NCI-H2081 treated with DMSO at 0.1 percent for 48 hours (cell line): ENCODE results near the gene OR6Y1.

Experiments
- DNase-seq: peaks from one replicate; lab custom pipeline; 2025; lab: John Stamatoyannopoulos, UW

The OR6Y1 gene, protein sequence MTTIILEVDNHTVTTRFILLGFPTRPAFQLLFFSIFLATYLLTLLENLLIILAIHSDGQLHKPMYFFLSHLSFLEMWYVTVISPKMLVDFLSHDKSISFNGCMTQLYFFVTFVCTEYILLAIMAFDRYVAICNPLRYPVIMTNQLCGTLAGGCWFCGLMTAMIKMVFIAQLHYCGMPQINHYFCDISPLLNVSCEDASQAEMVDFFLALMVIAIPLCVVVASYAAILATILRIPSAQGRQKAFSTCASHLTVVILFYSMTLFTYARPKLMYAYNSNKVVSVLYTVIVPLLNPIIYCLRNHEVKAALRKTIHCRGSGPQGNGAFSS

DNA sequence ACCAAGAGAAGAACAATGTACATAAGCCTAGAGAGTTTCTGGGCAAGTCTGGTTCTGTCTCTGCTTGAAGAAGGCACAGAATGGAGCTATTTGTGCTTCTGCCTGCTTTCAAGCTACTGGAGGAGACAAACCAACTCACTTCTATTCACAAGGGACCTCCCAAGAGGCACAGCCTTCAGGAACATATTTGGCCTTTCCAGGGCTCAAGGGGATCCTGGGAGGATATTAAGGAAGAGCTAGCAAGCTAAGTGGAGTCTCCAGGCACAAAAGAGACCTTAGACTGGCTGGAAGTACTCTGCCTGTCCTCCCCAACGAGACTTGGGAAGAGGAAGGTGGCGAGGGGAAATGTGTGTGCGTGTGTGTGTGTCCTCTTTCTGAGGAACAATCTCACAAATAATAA lies at the start of gene OR6Y1:
Gene OR6Y1 (minus strand): TSS at position 54 of the 400 bp plus-strand sequence. CDS start 6,300 bp downstream, outside the sequence.
- DNase-seq = no peak

DNA sequence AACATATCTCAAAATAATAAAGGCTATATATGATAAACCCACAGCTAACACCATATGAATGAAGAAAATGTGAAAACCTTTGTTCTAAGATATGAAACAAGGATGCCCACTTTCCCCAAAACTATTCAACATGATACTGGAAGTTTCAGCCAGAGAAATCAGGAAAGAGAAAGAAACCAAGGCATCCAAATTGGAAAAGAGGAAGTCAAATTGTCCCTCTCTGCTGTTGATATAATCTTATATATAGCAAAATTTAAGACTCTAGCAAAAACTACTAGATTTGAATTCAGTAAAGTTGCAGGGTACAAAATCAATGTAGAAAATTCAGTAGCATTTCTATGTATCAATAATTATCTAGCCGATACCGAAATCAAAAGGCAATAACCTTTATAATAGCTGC lies 46.5 kb upstream of the OR6Y1 start:
- no peak for DNase-seq

DNA sequence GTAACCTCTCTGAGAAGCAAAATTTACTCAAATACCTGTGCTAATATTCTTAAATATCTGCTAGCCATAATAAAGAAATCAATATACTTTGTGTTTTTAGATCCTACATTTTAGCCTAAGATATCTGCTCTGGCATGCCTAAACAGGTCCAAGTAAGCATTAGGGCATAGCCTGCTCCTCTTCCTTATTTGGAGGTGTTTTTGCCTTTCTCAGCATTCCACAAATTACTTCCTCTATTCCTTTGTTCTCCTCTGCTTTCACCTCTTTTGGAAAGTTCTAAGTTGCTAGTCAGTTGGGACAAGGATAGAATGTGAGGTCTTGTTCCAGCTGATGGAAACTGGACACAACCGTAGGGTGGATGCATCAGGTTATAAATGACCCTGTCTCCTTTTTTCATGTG lies 32.7 kb upstream of the OR6Y1 start:
- no peak for DNase-seq

DNA sequence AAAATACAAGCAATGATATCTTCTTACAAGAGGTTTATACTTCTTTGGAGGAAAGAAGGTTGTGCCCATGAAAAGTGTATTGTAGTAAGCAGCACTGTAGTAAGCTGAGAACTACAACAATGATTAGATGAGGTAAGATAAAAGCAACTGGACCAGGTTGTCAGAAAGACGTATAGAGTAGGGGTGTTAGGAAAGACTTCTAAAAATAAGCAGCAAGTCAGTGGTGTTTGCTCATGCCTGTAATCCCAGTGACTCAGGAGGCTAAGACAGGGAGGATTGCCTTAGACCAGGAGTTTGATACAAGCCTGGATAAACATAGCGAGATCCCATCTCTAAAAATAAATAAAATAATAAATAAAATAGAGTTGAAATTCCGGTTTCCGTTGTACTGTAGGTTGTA lies 29.8 kb upstream of the OR6Y1 start:
- DNase-seq = no peak

DNA sequence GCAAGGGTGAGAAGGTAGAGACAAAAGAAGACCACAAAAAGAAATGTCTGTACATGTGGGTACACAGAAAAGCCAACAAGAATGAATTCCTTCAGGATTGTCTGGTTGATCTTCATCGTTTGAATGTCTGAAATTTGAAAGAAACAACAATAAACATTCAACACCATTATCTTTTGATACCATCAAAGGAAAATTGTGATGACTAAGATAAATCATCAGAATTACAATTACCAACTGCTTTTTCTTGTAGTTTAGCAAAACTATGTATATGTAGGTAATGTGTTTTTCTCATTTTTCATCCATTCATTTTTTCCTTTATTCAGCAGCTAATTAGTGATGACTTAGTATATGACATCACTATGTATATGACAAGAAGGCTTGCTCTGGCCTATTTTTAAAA lies 25.5 kb upstream of the OR6Y1 start, which contains the start of gene OR10X1:
Gene OR10X1 (minus strand): TSS at position 167 of the 400 bp plus-strand sequence. CDS start 0 bp downstream, at position 167.
- DNase-seq = no peak

DNA sequence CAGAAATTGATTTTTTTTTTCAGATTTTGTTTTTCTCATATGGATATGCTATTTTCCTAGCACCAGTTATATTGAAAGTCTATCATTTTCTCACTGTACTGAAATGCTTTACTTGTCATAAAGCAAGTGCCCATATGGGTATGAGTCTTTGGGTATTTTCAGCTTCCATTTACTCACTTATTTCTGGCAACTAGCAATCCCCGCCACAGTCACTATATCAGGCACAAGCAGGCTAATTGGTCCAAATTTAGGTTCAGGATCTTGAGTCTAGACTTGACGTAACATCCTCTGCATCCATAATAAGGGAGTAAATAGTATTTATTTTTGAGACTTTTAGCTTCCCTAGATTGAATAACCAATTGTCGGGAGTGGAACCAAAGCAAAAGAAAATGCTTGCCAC lies 23.4 kb upstream of the OR6Y1 start:
- no peak for DNase-seq

DNA sequence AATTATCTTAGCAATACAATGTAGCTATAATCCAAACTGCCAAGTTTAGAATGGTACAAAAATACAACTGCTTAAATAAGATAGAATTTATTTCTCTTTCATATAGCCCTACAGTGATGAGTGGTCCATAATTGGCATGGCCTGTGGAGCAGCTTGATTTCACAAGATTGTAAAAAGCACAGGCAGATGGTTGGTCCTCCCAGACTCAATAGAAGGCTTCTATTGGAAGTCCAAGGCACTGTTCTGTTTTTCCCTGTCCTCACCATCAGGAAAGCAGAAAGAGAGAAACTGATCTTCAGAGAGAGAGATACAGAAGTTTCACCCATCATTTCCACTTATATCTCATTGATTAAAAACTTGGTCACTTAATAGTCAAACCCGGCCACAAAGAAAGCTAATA lies 18.0 kb upstream of the OR6Y1 start:
- DNase-seq = no peak

DNA sequence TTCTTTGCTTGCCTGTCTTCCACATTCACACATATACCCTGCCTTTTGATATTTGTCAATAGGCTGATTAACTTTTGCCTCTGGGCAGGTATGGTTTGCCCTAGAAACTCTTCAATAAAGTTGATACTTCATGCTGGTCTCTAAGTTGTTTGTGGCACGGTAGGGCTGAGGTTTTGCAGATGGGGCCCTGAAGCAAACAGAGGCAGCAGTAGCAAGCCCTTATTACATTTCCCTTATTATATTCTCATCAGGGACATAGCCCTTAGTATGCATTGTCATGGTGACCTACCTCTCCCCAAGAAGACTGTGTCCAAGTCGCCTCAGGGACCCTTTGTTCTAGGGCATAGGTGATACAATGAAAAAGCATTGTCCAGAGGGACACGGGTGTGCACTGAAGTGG lies 16.3 kb upstream of the OR6Y1 start, which contains the start of gene OR6P1:
Gene OR6P1 (minus strand): TSS at position 101 of the 400 bp plus-strand sequence. CDS start 6,976 bp downstream, outside the sequence.
- no peak for DNase-seq

DNA sequence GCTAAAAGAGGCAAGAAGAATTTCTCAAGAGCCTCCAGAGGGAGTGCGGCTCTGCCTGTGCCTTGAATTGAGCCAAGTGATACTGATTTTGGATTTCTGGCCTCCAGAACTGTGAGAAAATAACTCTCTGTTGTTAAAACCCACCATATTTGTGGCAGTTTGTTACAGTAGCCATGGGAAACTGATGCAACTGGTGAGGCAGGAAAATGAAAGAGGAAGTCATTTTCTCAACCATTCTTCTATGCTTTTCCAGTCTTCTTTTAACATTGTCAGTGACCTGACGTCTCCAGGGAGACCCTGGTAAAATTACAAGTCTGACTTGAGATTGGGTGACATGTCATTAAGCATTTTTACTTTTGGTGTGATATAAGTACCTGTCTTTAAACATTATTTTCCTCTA lies 10.4 kb upstream of the OR6Y1 start:
- DNase-seq = no peak

DNA sequence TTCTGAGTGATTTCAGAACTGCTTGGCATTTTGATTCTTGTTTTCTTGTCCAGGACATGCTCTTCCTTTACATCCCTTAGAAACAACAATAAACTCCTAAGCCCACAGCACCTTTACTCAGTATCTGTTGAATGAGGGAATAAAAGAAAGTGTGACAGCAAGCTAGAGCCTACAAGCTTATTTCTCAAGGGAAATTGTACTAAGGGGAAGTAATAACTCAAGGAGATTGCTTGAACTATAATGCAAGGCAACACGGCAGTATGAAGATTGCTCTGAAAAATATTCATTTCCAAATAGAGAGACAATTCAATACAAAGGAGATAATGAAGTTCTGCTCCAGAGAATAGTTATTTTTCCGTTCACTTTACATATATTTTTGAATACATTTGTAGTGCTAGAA lies 9.6 kb upstream of the OR6Y1 start:
- no peak for DNase-seq

DNA sequence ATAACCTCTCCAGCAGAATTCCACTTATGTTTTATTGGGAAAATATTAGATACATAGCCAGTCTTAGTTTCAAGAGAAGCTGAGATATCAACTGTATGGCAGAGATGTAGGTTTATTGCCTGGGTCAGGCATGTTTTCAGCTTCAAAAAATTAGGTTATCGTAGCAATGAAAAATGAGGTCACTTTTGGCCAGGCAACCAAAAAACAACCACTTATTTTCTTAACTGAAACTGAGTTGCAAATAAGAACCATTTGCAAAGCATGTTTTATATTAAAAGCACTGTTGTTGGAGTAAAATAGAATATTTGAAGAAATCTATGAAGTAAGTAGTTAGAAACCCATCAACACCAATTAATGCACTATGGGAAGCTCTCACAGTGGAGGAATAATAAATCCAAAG lies 5.5 kb upstream of the OR6Y1 start:
- no peak for DNase-seq

DNA sequence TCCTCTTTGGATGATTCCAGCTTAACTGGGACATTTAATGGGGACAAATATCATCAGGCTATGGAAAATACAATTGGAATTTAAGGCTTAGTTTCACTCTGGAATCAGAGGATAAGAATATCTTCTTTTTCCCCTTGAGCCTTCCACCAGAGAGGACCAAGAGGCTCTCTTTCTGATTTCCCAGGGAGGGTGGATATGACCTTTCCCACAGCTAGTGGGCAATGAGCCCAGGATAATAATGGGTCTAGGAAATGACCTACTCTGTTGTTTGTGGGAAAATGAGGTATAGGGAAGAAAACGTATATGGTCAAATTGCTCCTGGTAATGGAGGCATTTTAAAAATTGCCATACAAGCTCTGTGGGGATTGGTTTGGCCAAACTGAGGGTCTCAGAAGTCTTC lies 1.9 kb downstream of the OR6Y1 start:
- DNase-seq = no peak

DNA sequence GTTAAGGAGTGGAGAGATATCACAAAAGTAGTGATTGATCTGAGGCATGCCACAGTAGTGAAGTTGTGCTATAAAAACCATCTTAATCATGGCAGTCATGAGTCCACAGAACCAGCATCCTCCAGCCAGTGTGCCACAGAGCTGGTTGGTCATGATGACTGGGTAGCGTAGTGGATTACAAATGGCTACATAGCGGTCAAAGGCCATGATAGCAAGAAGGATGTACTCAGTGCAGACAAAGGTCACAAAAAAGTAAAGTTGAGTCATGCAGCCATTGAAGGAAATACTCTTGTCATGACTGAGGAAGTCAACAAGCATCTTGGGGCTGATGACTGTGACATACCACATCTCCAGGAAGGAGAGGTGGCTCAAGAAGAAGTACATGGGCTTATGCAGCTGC lies 6.7 kb downstream of the OR6Y1 start:
- no peak for DNase-seq

DNA sequence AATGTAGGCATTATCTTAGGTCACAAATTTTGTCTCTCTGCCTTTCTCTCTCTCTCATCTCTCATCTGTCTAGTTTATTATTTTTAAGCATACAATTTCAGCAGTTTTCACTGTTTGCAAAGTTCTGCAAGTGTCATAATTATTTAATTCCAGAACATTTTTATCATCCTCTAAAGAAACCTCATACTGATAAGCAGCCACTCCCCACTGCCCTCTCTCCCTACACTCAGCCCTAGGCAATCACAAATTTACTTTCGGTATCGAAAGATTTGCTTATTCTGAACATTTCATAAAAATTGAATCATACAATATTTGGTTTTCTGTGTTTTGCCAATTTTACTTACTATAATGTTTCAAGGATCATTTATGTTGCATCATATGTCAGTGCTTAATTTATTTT lies 16.6 kb downstream of the OR6Y1 start:
- no peak for DNase-seq

DNA sequence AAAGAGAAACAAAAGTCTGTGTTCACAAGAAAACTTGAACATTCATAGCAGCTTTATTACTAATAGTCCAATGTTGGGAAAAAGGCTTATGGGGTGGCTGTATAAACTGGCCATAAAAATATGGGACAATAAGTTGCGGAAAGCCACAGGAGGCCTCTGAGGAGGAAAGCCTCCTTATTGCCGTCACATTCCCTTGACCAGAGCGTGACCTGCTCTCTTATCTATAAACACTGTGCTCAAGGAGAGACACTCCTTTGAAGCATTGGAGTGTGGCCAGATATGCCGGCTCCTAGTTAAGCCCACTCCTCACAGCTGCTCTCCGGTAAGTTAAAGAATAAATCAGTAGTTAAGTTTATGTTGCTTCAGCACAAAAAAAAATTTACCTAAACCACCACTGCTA lies 19.7 kb downstream of the OR6Y1 start:
- no peak for DNase-seq

DNA sequence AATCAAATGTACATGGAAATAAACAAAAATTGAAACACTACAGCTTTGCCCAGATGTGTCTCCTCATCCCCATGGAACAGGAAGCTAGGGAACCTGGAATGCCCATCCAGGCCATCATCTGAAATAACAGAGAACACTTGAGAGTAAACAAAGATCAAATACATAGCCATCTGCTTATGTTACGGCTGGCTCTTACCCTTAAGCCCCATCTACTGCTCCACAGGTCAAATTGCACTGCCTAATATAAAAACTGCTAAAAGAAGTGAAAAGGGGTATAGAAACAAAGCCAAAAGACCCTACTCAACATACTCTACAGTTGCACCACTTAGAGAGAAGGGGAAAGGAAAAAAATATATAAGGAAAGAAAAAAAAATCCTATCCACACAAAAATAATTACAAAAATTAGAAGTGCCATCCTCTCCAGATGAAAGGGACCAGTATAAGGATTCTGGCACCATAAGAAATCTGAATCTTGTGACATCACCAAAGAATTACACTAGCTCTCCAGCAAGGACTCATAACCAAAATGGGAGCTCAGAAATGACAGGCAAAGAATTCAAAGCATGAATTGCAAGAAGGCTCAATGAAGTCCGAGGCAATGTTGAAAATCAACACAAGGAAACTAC lies 26.9 kb downstream of the OR6Y1 start:
- DNase-seq = peak; percentile 4

DNA sequence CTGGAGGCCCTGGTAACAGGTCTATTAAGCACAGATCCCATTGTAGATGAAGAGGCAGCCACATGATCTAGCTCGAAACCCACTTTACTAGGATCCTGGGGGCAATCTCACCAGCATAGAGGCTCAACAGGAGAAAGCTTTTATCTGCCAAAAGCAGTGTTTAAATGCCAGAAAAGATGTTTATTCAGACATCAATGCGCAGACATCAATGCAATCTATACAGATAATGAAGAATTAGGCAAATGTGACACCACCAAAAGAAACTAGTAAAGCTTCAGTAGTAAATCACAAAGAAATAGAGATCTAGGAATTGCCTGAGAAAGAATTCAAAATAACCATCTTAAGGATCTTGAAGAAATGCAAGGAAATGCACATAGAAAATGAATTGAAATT lies 32.5 kb downstream of the OR6Y1 start:
- no peak for DNase-seq

DNA sequence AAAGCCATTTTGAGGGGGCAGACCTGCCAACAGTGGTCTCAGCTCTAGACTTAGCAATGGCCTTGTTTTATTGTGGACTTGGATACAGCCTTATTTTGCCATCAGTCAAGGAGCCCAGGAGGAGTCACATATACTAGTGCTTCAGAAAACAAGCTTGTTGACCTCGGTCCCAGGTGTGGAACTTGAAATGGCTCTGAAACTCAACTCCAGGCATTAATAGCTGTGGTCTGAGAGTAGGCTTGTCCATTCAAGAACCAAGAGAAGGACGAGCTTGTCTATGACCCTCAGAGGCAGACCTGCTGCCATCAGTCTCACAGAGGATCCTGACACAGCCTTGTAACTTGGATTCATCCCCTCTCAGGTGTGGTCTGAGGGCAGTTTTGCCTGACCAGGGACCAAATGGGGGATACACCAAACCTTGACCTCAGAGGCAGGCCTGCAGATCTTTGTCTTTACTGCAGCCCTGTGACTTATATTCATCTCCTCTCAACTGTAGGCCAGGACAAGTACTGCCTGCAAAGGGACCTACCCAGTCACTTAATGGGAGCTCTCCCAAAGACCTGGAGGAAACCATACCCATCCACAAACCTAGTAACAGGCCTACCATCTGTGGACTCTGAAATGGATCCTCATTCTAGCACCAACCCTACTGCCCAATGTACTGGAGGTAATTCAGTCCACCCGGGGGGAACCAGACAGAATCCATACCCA lies 33.1 kb downstream of the OR6Y1 start:
- no peak for DNase-seq

DNA sequence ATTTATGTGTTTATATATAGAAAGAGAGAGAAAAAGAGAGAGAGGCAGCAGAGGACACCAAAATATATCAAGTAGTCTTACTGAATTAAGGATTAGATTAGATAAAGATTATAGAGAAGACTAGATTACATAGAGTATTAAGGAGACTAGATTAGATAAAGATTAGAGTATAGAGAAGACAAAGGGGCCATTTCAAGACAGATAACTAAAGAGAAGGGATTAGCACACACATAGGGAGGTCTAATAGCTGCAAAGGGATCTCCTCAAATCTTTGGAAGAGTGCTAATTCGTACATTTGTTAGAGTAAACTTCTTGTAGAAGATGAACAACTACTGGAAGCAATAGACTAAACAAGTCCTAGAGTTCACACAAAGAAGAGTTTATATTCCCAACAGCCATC lies 34.2 kb downstream of the OR6Y1 start:
- no peak for DNase-seq

DNA sequence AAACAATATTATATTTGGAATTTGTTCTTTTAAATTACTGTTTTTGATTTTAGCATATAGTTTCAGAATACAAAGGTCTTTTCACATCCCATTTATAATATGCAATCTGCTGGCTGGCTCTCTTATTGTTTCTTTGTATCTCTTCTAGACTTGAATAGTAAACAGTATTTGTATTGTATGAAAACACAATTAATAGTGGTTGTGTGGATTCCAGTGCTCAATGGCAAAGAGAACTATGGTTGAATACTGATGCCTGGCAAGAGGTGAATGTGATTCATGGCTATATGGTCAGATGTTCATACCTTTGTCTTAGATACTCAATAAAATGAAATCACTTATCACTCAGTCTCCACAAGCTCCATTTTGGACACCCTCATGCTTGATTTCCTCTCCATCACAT lies 37.2 kb downstream of the OR6Y1 start:
- no peak for DNase-seq

DNA sequence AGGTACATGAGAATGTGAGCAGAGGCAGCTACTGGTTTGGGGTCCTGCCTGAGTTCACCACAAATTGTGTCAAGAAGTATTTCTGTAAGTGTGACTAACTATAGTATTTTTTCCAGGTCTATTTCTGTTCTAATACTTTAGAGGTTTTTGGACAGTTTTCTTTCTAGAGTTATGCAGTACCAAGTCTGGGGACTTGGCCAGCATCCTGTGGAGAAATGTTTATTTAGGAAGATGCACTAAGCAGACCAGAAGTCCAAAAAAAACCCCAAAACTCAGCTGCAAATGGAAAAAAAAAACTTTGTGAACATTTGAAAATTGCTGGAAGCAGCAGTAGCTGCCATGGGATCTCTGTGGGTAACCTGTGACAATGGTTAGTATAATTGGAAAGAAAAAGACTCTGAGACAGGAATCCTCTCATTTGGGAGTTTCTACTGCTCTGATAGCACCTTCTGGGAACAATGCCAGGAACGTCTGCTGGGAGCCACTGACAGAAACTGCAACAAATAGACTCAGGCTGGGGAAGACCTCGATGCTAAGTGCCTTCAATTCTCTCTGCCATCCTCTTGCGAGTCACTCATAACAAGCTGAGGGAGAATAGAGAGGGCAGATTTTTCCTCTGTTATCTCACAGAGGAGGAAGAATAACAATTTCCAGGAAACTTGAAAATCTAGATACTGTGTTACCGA lies 44.6 kb downstream of the OR6Y1 start:
- no peak for DNase-seq

DNA sequence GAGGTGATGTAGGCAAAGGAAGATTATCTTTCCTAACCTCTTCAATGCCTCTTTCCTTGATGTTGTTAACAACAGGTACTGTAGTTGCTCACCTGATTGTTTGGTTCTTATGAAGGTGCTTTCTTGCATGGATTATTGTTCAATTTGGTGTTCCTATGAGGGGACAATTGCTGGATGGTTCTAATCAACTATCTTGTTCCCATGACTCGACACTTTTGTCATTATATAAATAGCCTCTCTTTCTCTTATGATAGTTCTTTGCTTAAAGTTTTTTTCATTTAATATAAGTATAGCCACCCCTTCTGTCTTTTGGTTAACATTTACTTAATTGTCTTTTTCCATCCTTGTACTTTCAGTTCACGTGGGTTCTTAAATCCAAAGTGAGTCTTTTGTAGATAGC lies 46.7 kb downstream of the OR6Y1 start:
- no peak for DNase-seq
